H1 (cell line): Measurements from ENCODE around the gene ENTPD2. TPM values are rescaled to one million over a fixed set of nuclear protein-coding genes. Genes with fewer than 3 reads are reported as not detected.
A peak's percentile ranks its signal among the peaks of the same experiment; 100 is the strongest.

ENCODE experiments used
- CTCF ChIA-PET: fragments of 300-600 bp; sonication (Branson Sonifier 250); formaldehyde crosslinking; loops from one replicate; lab custom pipeline; 2021; ENCODE audit not compliant: partially characterized antibody; lab: Charles Lee
- POLR2A ChIA-PET: fragments of 300-600 bp; sonication (Branson Sonifier 250); formaldehyde crosslinking; loops from one replicate; lab custom pipeline; 2021; ENCODE audit warnings: inconsistent platforms; ENCODE audit not compliant: partially characterized antibody; lab: Charles Lee
- DNase-seq, 2 experiments: peaks; one replicate each; pipeline versions ENCODE4 v3.0.0 to v3.0.0-alpha.2; 2010 to 2022; ENCODE audit warnings: low spot score in 2 of 2, low read depth in 1 of 2, mixed read lengths in 1 of 2
- FAIRE-seq: peaks from 2 replicates; lab custom pipeline; 2011; peaks lifted over from hg19 to GRCh38; lab: Jason Lieb, UNC
- H2AFZ ChIP-seq: 2 replicates; pipeline ENCODE4 v1.8.1; 2012; ENCODE audit warnings: low read length, inconsistent platforms
- H2AK5ac ChIP-seq: 2 replicates; pipeline ENCODE4 v1.6.1; 2013; ENCODE audit warnings: low read depth, low read length
- H2BK120ac ChIP-seq: replicated peaks from 2 replicates; pipeline ENCODE3; 2013; ENCODE audit warnings: low read depth, low read length, inconsistent platforms
- H2BK12ac ChIP-seq: 2 replicates; pipeline ENCODE4 v1.6.1; 2013; ENCODE audit warnings: low read depth, low read length
- H2BK15ac ChIP-seq: 2 replicates; pipeline ENCODE4 v1.6.1; 2013; ENCODE audit warnings: low read length
- H2BK20ac ChIP-seq: 2 replicates; pipeline ENCODE4 v1.6.1; 2013; ENCODE audit warnings: low read length
- H2BK5ac ChIP-seq: 2 replicates; pipeline ENCODE4 v1.6.1; 2013; ENCODE audit warnings: low read depth, low read length
- H3K14ac ChIP-seq: 2 replicates; pipeline ENCODE4 v1.6.1; 2013; ENCODE audit warnings: inconsistent platforms; ENCODE audit not compliant: insufficient read length
- H3K18ac ChIP-seq: 2 replicates; pipeline ENCODE4 v1.6.1; 2013; ENCODE audit warnings: low read length; ENCODE audit errors: extremely low read depth
- H3K23ac ChIP-seq: 2 replicates; pipeline ENCODE4 v1.6.1; 2013; ENCODE audit warnings: inconsistent platforms; ENCODE audit not compliant: insufficient read length
- H3K23me2 ChIP-seq: 2 replicates; pipeline ENCODE4 v1.6.1; 2013; ENCODE audit warnings: low read depth, low read length
- H3K27ac ChIP-seq: 2 replicates; pipeline ENCODE4 v1.6.1; 2011; ENCODE audit warnings: low read depth, low read length, inconsistent platforms
- H3K27me3 ChIP-seq, 4 experiments: replicated peaks in 1 of 4; 1 replicate in 1 of 4; 2 replicates in 3 of 4; pipeline versions ENCODE4 v1.6.1 to v1.8.1; 2011 to 2013; ENCODE audit warnings: low read length in 3 of 4, mild to moderate bottlenecking in 3 of 4, inconsistent platforms in 2 of 4, mixed read lengths in 2 of 4, moderate library complexity in 1 of 4; ENCODE audit not compliant: control insufficient read depth in 3 of 4, insufficient read depth in 3 of 4; ENCODE audit errors: extremely low read depth in 1 of 4
- H3K36me3 ChIP-seq, 4 experiments: 2 replicates each; pipeline versions ENCODE4 v1.6.1 to v1.8.1; 2011 to 2013; ENCODE audit warnings: mild to moderate bottlenecking in 4 of 4, low read length in 3 of 4, moderate library complexity in 2 of 4, control low read depth in 1 of 4, inconsistent platforms in 1 of 4; ENCODE audit not compliant: insufficient read depth in 4 of 4, control insufficient read depth in 2 of 4
- H3K4ac ChIP-seq: replicated peaks from 2 replicates; pipeline ENCODE3; 2013; ENCODE audit warnings: low read length, low read depth, mixed read lengths, inconsistent platforms; ENCODE audit not compliant: insufficient read length
- H3K4me1 ChIP-seq, 4 experiments: replicated peaks in 1 of 4; 1 replicate in 1 of 4; 2 replicates in 3 of 4; pipeline versions ENCODE4 v1.6.1 to v1.8.1; 2011 to 2013; ENCODE audit warnings: low read length in 3 of 4, inconsistent platforms in 2 of 4, mixed read lengths in 1 of 4; ENCODE audit not compliant: insufficient read depth in 4 of 4, control insufficient read depth in 3 of 4
- H3K4me2 ChIP-seq, 2 experiments: 2 replicates each; pipeline versions ENCODE4 v1.6.1 to v1.8.1; 2011 to 2013; ENCODE audit warnings: low read depth in 2 of 2, low read length in 2 of 2, control low read depth in 1 of 2, inconsistent platforms in 1 of 2, mild to moderate bottlenecking in 1 of 2; ENCODE audit not compliant: insufficient read depth in 1 of 2
- H3K4me3 ChIP-seq, 4 experiments: fragments of 200-600, 300-600 bp in 1 of 4; sonication (generic), shearing (Covaris generic), sonication (Bioruptor Twin) in 1 of 4; 2 replicates each; pipeline versions ENCODE4 v1.5.1 to v1.8.1; 2011 to 2016; ENCODE audit warnings: low read length in 4 of 4, low read depth in 3 of 4, control low read depth in 2 of 4, inconsistent platforms in 2 of 4, mild to moderate bottlenecking in 2 of 4, mixed read lengths in 1 of 4, moderate library complexity in 1 of 4; ENCODE audit not compliant: insufficient read depth in 2 of 4; ENCODE audit errors: extremely low read depth in 1 of 4
- H3K56ac ChIP-seq: replicated peaks from 2 replicates; pipeline ENCODE3; 2013; ENCODE audit warnings: low read depth, mild to moderate bottlenecking, mixed read lengths, low read length, inconsistent platforms; ENCODE audit not compliant: insufficient read length
- H3K79me1 ChIP-seq: 2 replicates; pipeline ENCODE4 v1.6.1; 2013; ENCODE audit warnings: low read depth, low read length, control low read depth
- H3K79me2 ChIP-seq, 2 experiments: 2 replicates each; pipeline versions ENCODE4 v1.6.1 to v1.8.1; 2012 to 2013; ENCODE audit warnings: low read length in 2 of 2, mild to moderate bottlenecking in 2 of 2, inconsistent platforms in 1 of 2; ENCODE audit not compliant: insufficient read depth in 2 of 2, control insufficient read depth in 1 of 2
- H3K9ac ChIP-seq, 4 experiments: replicated peaks in 1 of 4; 1 replicate in 1 of 4; 2 replicates in 3 of 4; pipeline versions ENCODE4 v1.6.1 to v1.8.1; 2011 to 2013; ENCODE audit warnings: low read depth in 3 of 4, low read length in 3 of 4, control low read depth in 2 of 4, mild to moderate bottlenecking in 2 of 4, moderate library complexity in 2 of 4, inconsistent platforms in 1 of 4; ENCODE audit errors: extremely low read depth in 1 of 4
- H3K9me3 ChIP-seq, 2 experiments: 2 replicates each; pipeline versions ENCODE4 v1.6.1 to v1.8.1; 2012 to 2013; ENCODE audit warnings: mild to moderate bottlenecking in 2 of 2, moderate library complexity in 2 of 2, control low read depth in 1 of 2, inconsistent platforms in 1 of 2, low read depth in 1 of 2, low read length in 1 of 2, mixed read lengths in 1 of 2; ENCODE audit not compliant: insufficient read depth in 2 of 2
- H4K20me1 ChIP-seq, 2 experiments: replicated peaks in 1 of 2; 2 replicates each; pipeline versions ENCODE3 to v1.8.1; 2011 to 2013; ENCODE audit warnings: inconsistent platforms in 2 of 2, low read length in 2 of 2, mild to moderate bottlenecking in 1 of 2; ENCODE audit not compliant: insufficient read depth in 2 of 2, control insufficient read depth in 1 of 2
- H4K5ac ChIP-seq: 2 replicates; pipeline ENCODE4 v1.6.1; 2013; ENCODE audit warnings: low read length, low read depth, mixed read lengths, inconsistent platforms; ENCODE audit not compliant: insufficient read length
- H4K8ac ChIP-seq: 2 replicates; pipeline ENCODE4 v1.8.0; 2013; ENCODE audit warnings: mild to moderate bottlenecking, moderate library complexity, low read length, inconsistent platforms; ENCODE audit not compliant: insufficient read depth; ENCODE audit errors: extremely low read depth
- H4K91ac ChIP-seq: replicated peaks from 2 replicates; pipeline ENCODE3; 2013; ENCODE audit warnings: low read length, mixed read lengths, inconsistent platforms; ENCODE audit not compliant: insufficient read length
- CEBPB ChIP-seq: IDR thresholded peaks from 2 replicates; pipeline ENCODE4 v1.6.1; 2012; ENCODE audit warnings: low read depth, low read length
- GABPA ChIP-seq: IDR thresholded peaks from 2 replicates; pipeline ENCODE4 v1.6.1; 2011; ENCODE audit warnings: mild to moderate bottlenecking, low read length, moderate library complexity, borderline replicate concordance; ENCODE audit not compliant: insufficient read depth
- HDAC2 ChIP-seq, 2 experiments: fragments of 300-600 bp in 1 of 2; sonication (generic) in 1 of 2; IDR thresholded peaks; 2 replicates each; pipeline ENCODE4 v1.6.1; 2011 to 2012; ENCODE audit warnings: low read depth in 2 of 2, low read length in 2 of 2, mild to moderate bottlenecking in 2 of 2, moderate library complexity in 2 of 2, borderline replicate concordance in 1 of 2, inconsistent platforms in 1 of 2
- NANOG ChIP-seq: IDR thresholded peaks from 2 replicates; pipeline ENCODE4 v1.6.1; 2011; ENCODE audit warnings: low read length, low read depth, mild to moderate bottlenecking, inconsistent platforms; ENCODE audit not compliant: insufficient read depth, poor library complexity, severe bottlenecking
- SRF ChIP-seq: IDR thresholded peaks from 2 replicates; pipeline ENCODE4 v1.6.1; 2011; ENCODE audit warnings: mild to moderate bottlenecking, low read depth, low read length, moderate library complexity
- YY1 ChIP-seq: IDR thresholded peaks from 2 replicates; pipeline ENCODE4 v1.6.1; 2011; ENCODE audit warnings: low read depth, mild to moderate bottlenecking, low read length
- WGBS, 2 experiments: shearing (Covaris generic) in 1 of 2; methylation state at CpG; one replicate each; pipeline versions ENCODE4 v1.1.6 to v1.1.7; 2013 to 2015; ENCODE audit warnings: low lambda C conversion rate in 2 of 2, mixed read lengths in 2 of 2, inconsistent platforms in 1 of 2, low coverage in 1 of 2, missing lambda C conversion rate in 1 of 2; ENCODE audit not compliant: insufficient replicate concordance in 2 of 2, insufficient coverage in 1 of 2, insufficient read length in 1 of 2; ENCODE audit errors: extremely low coverage in 1 of 2, missing lambda C conversion rate in 1 of 2; 5-methylcytosine and 5-hydroxymethylcytosine counted together
- polyA plus RNA-seq, 7 experiments: library from polyadenylated mRNA; depleted of rRNA in 3 of 7; stranded (reverse) in 5 of 7; unstranded in 2 of 7; fragments of >200 nt in 5 of 7; fragments of 200-250 nt in 2 of 7; gene quantifications; 1 replicate in 5 of 7; 2 replicates in 1 of 7; 4 replicates in 1 of 7; pipeline versions ENCODE4 v1.2.1 to v1.2.3, GENCODE V29; 2011 to 2013; ENCODE audit warnings: missing spikeins in 2 of 7, mixed read lengths in 2 of 7
- total RNA-seq: library from RNA; stranded (reverse); fragmentation: NEBNext Ultra II Directional; extraction: Animal tissue kit (Norgen Biotek cat#: 25700); gene quantifications from 2 replicates; pipeline ENCODE4 v1.2.1, GENCODE V29; 2021

Gene ENTPD2
- total and polyA plus RNA-seq, 2 of the 8 experiments (the other 6 are each of a cell fraction or from before 2014, with no cell fraction given) = 0.65 to 3.8 TPM

- Histone ChIP-seq H3K79me1 (no peaks in the 10 kb centered on the region), H3K23me2 (peaks cover 20% of the 10 kb centered on the region), H3K4me2 (0 out of 4 replicates have a peak overlapping the region, but pooled peaks of 1 of the 2 experiments have one; percentile 6), H4K5ac (no peak overlapping the region), H4K91ac (no peak overlapping the region), H3K4me3 (no peak overlapping the region), H2BK120ac (no peak overlapping the region), H2BK20ac (no peak overlapping the region), H3K36me3 (no peaks in the 10 kb centered on the region; a peak in 1 of 8 replicates), H3K18ac (no peak overlapping the region), H4K8ac (no peak overlapping the region; the same call in 1 of the 2 replicates), H3K14ac (no peak overlapping the region), H3K4ac (no peak overlapping the region), H2BK12ac (0 out of 2 replicates have a peak overlapping the region, but pooled peaks have one; percentile 52), H3K27ac (no peak overlapping the region), H2AFZ (no peak overlapping the region), H3K4me1 (peaks cover 0 to 27% (median 19%) of the 10 kb centered on the region in 4 experiments; a peak in 6 of 7 replicates), H3K9me3 (no peaks in the 10 kb centered on the region), H3K56ac (no peak overlapping the region), H2BK15ac (no peak overlapping the region; the same call in 1 of the 2 replicates), H3K23ac (no peak overlapping the region), H2BK5ac (0 out of 2 replicates have a peak overlapping the region, but pooled peaks have one; percentile 61), H3K27me3 (peaks cover 20 to 46% (median 34%) of the 10 kb centered on the region in 4 experiments), H2AK5ac (no peak overlapping the region), H3K9ac (no peak overlapping the region), H3K79me2 (no peaks in the 10 kb centered on the region), H4K20me1 (peaks cover 0 to 7% of the 10 kb centered on the region in 2 experiments)
- CTCF ChIA-PET = interaction anchor here (0.9 to 4.6 kb wide), 9 partner anchors 9 to 146 kb away, joined by 3 to 27 read pairs (median 4); partner anchors contain the start of gene NPDC1
- 82% methylated on average over 12 of the region's 12 CpGs; no CpG with 5 or more reads in 1 of the 2 experiments for WGBS, 2 experiments
- no peak for TF ChIP-seq GABPA
- TF ChIP-seq YY1 = peak; percentile 43; the same call in 1 of the 2 replicates
- TF ChIP-seq CEBPB = peak; percentile 84
- TF ChIP-seq SRF = peak; percentile 75; the same call in 1 of the 2 replicates
- no peak for TF ChIP-seq HDAC2 (IDR thresholded peaks at IDR 0.05; ENCODE audit: borderline replicate concordance in 1 of 2, low read depth in 2 of 2, low read length in 2 of 2)
- TF ChIP-seq NANOG = no peak
- DNase-seq = no peak
- no peak for FAIRE-seq
- POLR2A ChIA-PET = interaction anchor here (0.9 to 2.1 kb wide), 3 partner anchors 11 to 101 kb away, joined by 3 to 9 read pairs (median 4); partner anchors contain the start of gene MAN1B1
Measured at GRCh38 chr9:137075275-137075775, 21.5 kb upstream of the ENTPD2 start.
